Type B pancreatic cell (in vitro differentiated cells): ENCODE measurements around the gene RIN3. TPM values are rescaled to one million over a fixed set of nuclear protein-coding genes. Genes with fewer than 3 reads are reported as not detected.

Experiments
- DNase-seq: peaks from one replicate; pipeline ENCODE4 v3.0.0; 2021; ENCODE audit warnings: mixed read lengths; ENCODE audit not compliant: unreplicated experiment; ENCODE audit errors: extremely low spot score
- H3K27ac Mint-ChIP-seq: 2 replicates; pipeline ENCODE4 v1.8.0; 2021; ENCODE audit warnings: mild to moderate bottlenecking, mixed read lengths
- H3K27me3 Mint-ChIP-seq: 2 replicates; pipeline ENCODE4 v1.8.0; 2021; ENCODE audit warnings: mixed read lengths
- H3K36me3 Mint-ChIP-seq: 2 replicates; pipeline ENCODE4 v1.8.0; 2021; ENCODE audit warnings: mixed read lengths
- H3K4me1 Mint-ChIP-seq: one replicate; pipeline ENCODE4 v1.8.0; 2021; ENCODE audit warnings: mixed read lengths; ENCODE audit not compliant: unreplicated experiment
- H3K4me3 Mint-ChIP-seq: 2 replicates; pipeline ENCODE4 v1.8.0; 2021; ENCODE audit warnings: mild to moderate bottlenecking, mixed read lengths
- H3K9me3 Mint-ChIP-seq: 2 replicates; pipeline ENCODE4 v1.8.0; 2021; ENCODE audit warnings: mixed read lengths
- total RNA-seq: library from RNA; stranded (reverse); gene quantifications from 2 replicates; pipeline ENCODE4 v1.2.1, GENCODE V29; 2021; ENCODE audit warnings: low replicate concordance
- TF ChIP-seq, protein P1 (sequence below): fragments of 200-600 bp; sonication (generic); conservative IDR thresholded peaks from 2 replicates; pipeline ENCODE4 v1.5.0; 2021; ENCODE audit warnings: antibody characterized with exemption, mild to moderate bottlenecking

Gene RIN3
- total RNA-seq, 1 donor from 2014 or later: 12.9 TPM

- Mint-ChIP-seq H3K27ac (no peak overlapping the region), H3K4me3 (no peak overlapping the region), H3K4me1 (peaks cover 5% of the 10 kb centered on the region), H3K36me3 (no peaks in the 10 kb centered on the region), H3K9me3 (no peaks in the 10 kb centered on the region), H3K27me3 (no peaks in the 10 kb centered on the region)
- peak; percentile 56 for DNase-seq
- TF ChIP-seq, protein P1, sequence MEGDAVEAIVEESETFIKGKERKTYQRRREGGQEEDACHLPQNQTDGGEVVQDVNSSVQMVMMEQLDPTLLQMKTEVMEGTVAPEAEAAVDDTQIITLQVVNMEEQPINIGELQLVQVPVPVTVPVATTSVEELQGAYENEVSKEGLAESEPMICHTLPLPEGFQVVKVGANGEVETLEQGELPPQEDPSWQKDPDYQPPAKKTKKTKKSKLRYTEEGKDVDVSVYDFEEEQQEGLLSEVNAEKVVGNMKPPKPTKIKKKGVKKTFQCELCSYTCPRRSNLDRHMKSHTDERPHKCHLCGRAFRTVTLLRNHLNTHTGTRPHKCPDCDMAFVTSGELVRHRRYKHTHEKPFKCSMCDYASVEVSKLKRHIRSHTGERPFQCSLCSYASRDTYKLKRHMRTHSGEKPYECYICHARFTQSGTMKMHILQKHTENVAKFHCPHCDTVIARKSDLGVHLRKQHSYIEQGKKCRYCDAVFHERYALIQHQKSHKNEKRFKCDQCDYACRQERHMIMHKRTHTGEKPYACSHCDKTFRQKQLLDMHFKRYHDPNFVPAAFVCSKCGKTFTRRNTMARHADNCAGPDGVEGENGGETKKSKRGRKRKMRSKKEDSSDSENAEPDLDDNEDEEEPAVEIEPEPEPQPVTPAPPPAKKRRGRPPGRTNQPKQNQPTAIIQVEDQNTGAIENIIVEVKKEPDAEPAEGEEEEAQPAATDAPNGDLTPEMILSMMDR: no peak
Observed at GRCh38 chr14:92497391-92497790, 16.2 kb upstream of the RIN3 start.

GRCh38 chr14:92499234-92499633 is 14.3 kb upstream of the RIN3 start:
- no peak overlapping the region for H3K4me3 Mint-ChIP-seq
- H3K4me1 Mint-ChIP-seq: peaks cover 13% of the 10 kb centered on the region
- no peak overlapping the region for H3K27ac Mint-ChIP-seq
- no peaks in the 10 kb centered on the region for H3K9me3 Mint-ChIP-seq
- no peaks in the 10 kb centered on the region for H3K36me3 Mint-ChIP-seq
- H3K27me3 Mint-ChIP-seq: no peaks in the 10 kb centered on the region
- TF ChIP-seq, protein P1: no peak
- no peak for DNase-seq

DNA sequence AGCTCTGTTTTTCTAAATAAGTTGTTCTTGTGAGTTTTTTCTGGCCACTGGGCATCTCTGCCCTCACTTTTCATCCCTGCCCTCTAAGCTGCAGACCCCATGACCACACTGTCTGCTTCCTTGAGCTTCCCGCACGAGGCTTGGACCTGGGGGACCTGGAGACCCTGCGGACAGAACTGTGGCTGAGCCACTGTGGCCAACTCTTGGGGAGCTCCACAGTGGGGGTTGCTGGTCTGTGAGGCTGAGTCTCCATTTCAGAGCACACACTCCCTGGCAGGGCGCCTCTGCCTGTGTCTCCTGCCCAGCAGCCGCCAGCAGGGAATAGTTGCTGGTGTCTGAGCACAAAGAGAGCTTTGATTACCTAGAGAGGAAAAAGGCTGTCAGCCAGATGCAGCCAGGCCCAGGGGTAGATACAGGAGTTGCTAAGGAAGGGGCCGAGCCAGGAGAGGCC is 13.1 kb upstream of the RIN3 start:
- peak overlapping the region; percentile 55 for H3K27ac Mint-ChIP-seq
- TF ChIP-seq, protein P1: no peak
- peaks cover 17% of the 10 kb centered on the region for H3K4me1 Mint-ChIP-seq
- no peaks in the 10 kb centered on the region for H3K36me3 Mint-ChIP-seq
- H3K27me3 Mint-ChIP-seq: no peaks in the 10 kb centered on the region
- peak; percentile 55 for DNase-seq
- no peaks in the 10 kb centered on the region for H3K9me3 Mint-ChIP-seq
- no peak overlapping the region for H3K4me3 Mint-ChIP-seq

GRCh38 chr14:92501891-92502351 is 11.7 kb upstream of the RIN3 start:
- TF ChIP-seq, protein P1: no peak
- Mint-ChIP-seq H3K36me3 (no peaks in the 10 kb centered on the region), H3K9me3 (no peaks in the 10 kb centered on the region), H3K27ac (no peak overlapping the region), H3K27me3 (no peaks in the 10 kb centered on the region), H3K4me3 (no peak overlapping the region), H3K4me1 (peaks cover 17% of the 10 kb centered on the region)
- peak; percentile 2 for DNase-seq

DNA sequence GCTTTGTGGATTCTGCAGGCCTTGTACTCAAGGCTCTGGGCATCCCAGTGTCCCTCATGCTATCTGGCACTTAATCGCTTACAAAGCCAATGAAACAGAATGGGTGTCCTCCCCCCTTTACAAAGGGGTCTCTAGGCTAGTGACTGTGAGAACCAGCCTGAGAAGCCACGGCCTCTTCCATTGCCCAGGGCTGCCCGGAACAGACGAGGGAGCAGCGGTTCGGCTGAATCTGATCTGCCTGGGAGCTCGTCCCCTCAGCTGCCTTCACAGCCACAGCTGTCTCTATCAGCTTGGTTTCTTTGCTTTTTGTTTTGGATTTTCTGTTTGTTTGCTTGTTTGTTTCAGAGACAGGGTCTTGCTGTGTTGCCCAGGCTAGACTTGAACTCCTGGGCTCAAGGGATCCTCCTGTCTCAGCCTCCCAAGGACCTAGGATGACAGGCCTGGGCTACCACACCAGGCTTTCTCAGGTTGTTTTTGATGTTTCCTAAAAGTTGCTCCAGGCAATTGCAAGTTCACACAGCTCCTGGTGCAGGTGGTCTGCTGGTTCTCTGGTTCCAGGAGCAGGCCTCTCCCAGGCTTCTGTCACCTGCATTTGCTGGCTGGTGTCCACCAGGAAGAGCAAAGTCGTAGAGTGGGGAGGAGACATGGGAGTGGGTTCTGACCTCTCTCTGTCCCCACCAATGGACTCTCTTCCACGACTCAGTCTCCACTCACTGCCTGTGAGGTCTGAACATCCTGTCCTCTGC is 10.9 kb upstream of the RIN3 start:
- Mint-ChIP-seq H3K4me3 (no peak overlapping the region), H3K4me1 (peaks cover 17% of the 10 kb centered on the region), H3K27ac (peak overlapping the region; percentile 31)

More for the DNA sequence above, 10.9 kb upstream of the RIN3 start:
- no peaks in the 10 kb centered on the region for H3K36me3 Mint-ChIP-seq
- H3K27me3 Mint-ChIP-seq: peaks cover 4% of the 10 kb centered on the region
- no peak for DNase-seq
- TF ChIP-seq, protein P1: no peak
- no peaks in the 10 kb centered on the region for H3K9me3 Mint-ChIP-seq
